Trophoblast cell (in vitro differentiated cells and primary cell): Measurements from ENCODE around the gene EMX1.

ENCODE experiments used
- DNase-seq, 2 donors: peaks; one replicate each; pipeline ENCODE4 v3.0.0-alpha.2; 2016
- H2AFZ ChIP-seq: 2 replicates; pipeline ENCODE4 v1.6.1; 2013; ENCODE audit warnings: low read length, moderate library complexity, mild to moderate bottlenecking; ENCODE audit not compliant: insufficient read depth, poor library complexity
- H2AK5ac ChIP-seq: 2 replicates; pipeline ENCODE4 v1.6.1; 2013; ENCODE audit warnings: mild to moderate bottlenecking, low read length
- H2BK120ac ChIP-seq: 2 replicates; pipeline ENCODE4 v1.6.1; 2013; ENCODE audit warnings: low read length, mild to moderate bottlenecking, moderate library complexity; ENCODE audit not compliant: insufficient read depth, poor library complexity
- H2BK12ac ChIP-seq: 2 replicates; pipeline ENCODE4 v1.6.1; 2013; ENCODE audit warnings: mild to moderate bottlenecking, low read length, moderate library complexity
- H2BK5ac ChIP-seq: 2 replicates; pipeline ENCODE4 v1.6.1; 2013; ENCODE audit warnings: low read length, low read depth, moderate library complexity, mild to moderate bottlenecking; ENCODE audit not compliant: poor library complexity
- H3K14ac ChIP-seq: 2 replicates; pipeline ENCODE4 v1.6.1; 2013; ENCODE audit warnings: mild to moderate bottlenecking, low read length
- H3K18ac ChIP-seq: 2 replicates; pipeline ENCODE4 v1.6.1; 2013; ENCODE audit warnings: mild to moderate bottlenecking, low read length
- H3K23ac ChIP-seq: 2 replicates; pipeline ENCODE4 v1.6.1; 2013; ENCODE audit warnings: low read length
- H3K27ac ChIP-seq: 2 replicates; pipeline ENCODE4 v1.5.1; 2013; ENCODE audit warnings: low read depth, mild to moderate bottlenecking, inconsistent platforms, low read length, moderate library complexity
- H3K27me3 ChIP-seq: 2 replicates; pipeline ENCODE4 v1.6.1; 2013; ENCODE audit warnings: inconsistent platforms, mild to moderate bottlenecking, low read length, moderate library complexity; ENCODE audit not compliant: insufficient read depth
- H3K36me3 ChIP-seq, 2 experiments: 1 replicate in 1 of 2; 2 replicates in 1 of 2; pipeline ENCODE4 v1.6.1; 2013; ENCODE audit warnings: low read length in 2 of 2, mild to moderate bottlenecking in 2 of 2, moderate library complexity in 1 of 2; ENCODE audit not compliant: insufficient read depth in 2 of 2, control insufficient read depth in 1 of 2
- H3K4ac ChIP-seq: 2 replicates; pipeline ENCODE4 v1.6.1; 2013; ENCODE audit warnings: low read depth, mild to moderate bottlenecking, low read length, moderate library complexity
- H3K4me1 ChIP-seq, 2 experiments: 1 replicate in 1 of 2; 2 replicates in 1 of 2; pipeline ENCODE4 v1.6.1; 2013; ENCODE audit warnings: low read length in 2 of 2, mild to moderate bottlenecking in 2 of 2, moderate library complexity in 1 of 2; ENCODE audit not compliant: insufficient read depth in 2 of 2, control insufficient read depth in 1 of 2
- H3K4me2 ChIP-seq: 2 replicates; pipeline ENCODE4 v1.6.1; 2013; ENCODE audit warnings: inconsistent platforms, mild to moderate bottlenecking, low read length, moderate library complexity
- H3K4me3 ChIP-seq: 2 replicates; pipeline ENCODE4 v1.5.1; 2013; ENCODE audit warnings: mild to moderate bottlenecking, low read depth, low read length, inconsistent platforms
- H3K79me1 ChIP-seq: one replicate; pipeline ENCODE4 v1.6.1; 2013; ENCODE audit warnings: low read length
- H3K79me2 ChIP-seq: 2 replicates; pipeline ENCODE4 v1.6.1; 2013; ENCODE audit warnings: low read length, mild to moderate bottlenecking; ENCODE audit not compliant: control insufficient read depth, insufficient read depth, poor library complexity
- H3K9ac ChIP-seq: 2 replicates; pipeline ENCODE4 v1.6.1; 2013; ENCODE audit warnings: mild to moderate bottlenecking, low read length
- H3K9me3 ChIP-seq: 2 replicates; pipeline ENCODE4 v1.6.1; 2013; ENCODE audit warnings: low read depth, mild to moderate bottlenecking, control low read depth, inconsistent platforms, low read length; ENCODE audit not compliant: insufficient read depth
- H4K12ac ChIP-seq: 2 replicates; pipeline ENCODE4 v1.6.1; 2013; ENCODE audit warnings: low read depth, mild to moderate bottlenecking, low read length, moderate library complexity
- H4K8ac ChIP-seq: 2 replicates; pipeline ENCODE4 v1.6.1; 2013; ENCODE audit warnings: low read depth, mild to moderate bottlenecking, low read length, moderate library complexity
- H4K91ac ChIP-seq: one replicate; pipeline ENCODE4 v1.6.1; 2013; ENCODE audit warnings: low read depth, mild to moderate bottlenecking, low read length, moderate library complexity
- WGBS: extraction: QIAGEN DNeasy Blood & Tissue Kit; methylation state at CpG from one replicate; pipeline ENCODE4 v1.1.7; 2013; ENCODE audit warnings: missing lambda C conversion rate; ENCODE audit not compliant: insufficient read length, insufficient coverage; ENCODE audit errors: extremely low coverage; 5-methylcytosine and 5-hydroxymethylcytosine counted together

The EMX1 gene

DNA sequence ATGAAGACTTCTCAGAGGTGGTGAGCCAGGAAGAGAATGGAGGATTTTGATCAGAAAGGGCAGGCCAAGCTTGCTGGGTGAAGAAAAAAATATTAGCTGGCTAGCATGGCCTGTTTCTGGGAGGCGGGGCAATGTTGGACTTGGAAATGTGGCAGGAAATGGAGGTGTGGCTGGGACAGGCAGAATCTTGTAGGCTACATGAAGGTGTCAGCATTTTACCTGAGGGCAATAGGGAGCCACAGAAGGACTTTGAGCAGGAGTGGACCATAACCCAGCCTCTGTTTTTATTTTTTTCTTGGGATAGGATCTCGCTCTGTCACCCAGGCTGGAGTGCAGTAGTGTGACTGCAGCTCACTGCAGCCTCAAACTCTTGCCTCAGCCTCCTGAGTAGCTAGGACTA, 31.7 kb downstream of the EMX1 start:
- no peak overlapping the region for H3K18ac ChIP-seq
- no peak overlapping the region for H3K27ac ChIP-seq
- H4K8ac ChIP-seq = no peak overlapping the region
- H2BK12ac ChIP-seq = no peak overlapping the region
- H3K4ac ChIP-seq = no peak overlapping the region
- no CpG with 5 or more reads among the region's 2 CpGs for WGBS
- H2BK120ac ChIP-seq = no peak overlapping the region
- no peak overlapping the region for H4K91ac ChIP-seq
- H3K9me3 ChIP-seq = peaks cover 2% of the 10 kb centered on the region
- no peak overlapping the region for H3K23ac ChIP-seq
- no peaks in the 10 kb centered on the region for H3K79me2 ChIP-seq
- no peak overlapping the region for H4K12ac ChIP-seq
- peak; percentile 13 to 64 for DNase-seq
- no peak overlapping the region for H3K14ac ChIP-seq
- H3K9ac ChIP-seq = no peak overlapping the region
- H3K4me3 ChIP-seq = no peak overlapping the region
- no peaks in the 10 kb centered on the region for H3K27me3 ChIP-seq
- no peak overlapping the region for H2BK5ac ChIP-seq
- no peak overlapping the region for H2AK5ac ChIP-seq
- peaks cover 0 to 2% of the 10 kb centered on the region in 2 experiments for H3K36me3 ChIP-seq
- H3K4me2 ChIP-seq = no peak overlapping the region
- no peak overlapping the region for H2AFZ ChIP-seq
- H3K79me1 ChIP-seq = no peaks in the 10 kb centered on the region
- H3K4me1 ChIP-seq = peaks cover 11 to 13% of the 10 kb centered on the region in 2 experiments

DNA sequence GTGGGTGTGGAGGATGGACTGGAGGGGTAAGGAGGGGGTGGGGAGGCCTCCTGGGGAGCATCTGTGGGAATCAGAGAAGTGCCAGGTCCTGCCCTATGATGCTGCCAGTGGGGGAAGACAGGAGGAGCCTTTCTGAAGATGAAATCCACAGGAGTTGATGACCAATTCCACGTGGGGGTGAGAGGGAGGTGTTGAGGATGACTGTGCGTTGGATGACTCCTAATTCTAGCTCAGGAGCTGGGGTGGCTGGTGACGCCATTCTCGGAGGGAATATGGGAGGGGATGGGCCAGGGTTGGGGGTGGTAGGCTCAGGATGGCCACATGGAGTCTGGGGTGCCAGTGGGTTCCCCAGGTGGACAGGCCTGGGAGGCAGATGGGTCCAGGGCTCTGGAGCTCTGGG, 32.3 kb downstream of the EMX1 start:
- no peak overlapping the region for H3K4me3 ChIP-seq
- no peak overlapping the region for H2BK12ac ChIP-seq
- H2BK5ac ChIP-seq = no peak overlapping the region
- no peak overlapping the region for H2AK5ac ChIP-seq
- DNase-seq = peak in 1 of 2 donors; percentile 8
- H3K27ac ChIP-seq = no peak overlapping the region
- no peak overlapping the region for H4K91ac ChIP-seq
- H4K8ac ChIP-seq = no peak overlapping the region
- H2AFZ ChIP-seq = no peak overlapping the region
- H3K4me2 ChIP-seq = no peak overlapping the region
- H3K9ac ChIP-seq = no peak overlapping the region
- no peak overlapping the region for H4K12ac ChIP-seq
- H3K27me3 ChIP-seq = no peaks in the 10 kb centered on the region
- no peak overlapping the region for H3K4ac ChIP-seq
- no peaks in the 10 kb centered on the region for H3K79me2 ChIP-seq
- H3K23ac ChIP-seq = no peak overlapping the region
- peaks cover 11 to 19% of the 10 kb centered on the region in 2 experiments for H3K4me1 ChIP-seq
- no peaks in the 10 kb centered on the region for H3K79me1 ChIP-seq
- peaks cover 0 to 2% of the 10 kb centered on the region in 2 experiments for H3K36me3 ChIP-seq
- no peak overlapping the region for H3K18ac ChIP-seq
- no CpG with 5 or more reads among the region's 4 CpGs for WGBS
- no peak overlapping the region for H3K14ac ChIP-seq
- H3K9me3 ChIP-seq = peaks cover 2% of the 10 kb centered on the region
- H2BK120ac ChIP-seq = no peak overlapping the region

DNA sequence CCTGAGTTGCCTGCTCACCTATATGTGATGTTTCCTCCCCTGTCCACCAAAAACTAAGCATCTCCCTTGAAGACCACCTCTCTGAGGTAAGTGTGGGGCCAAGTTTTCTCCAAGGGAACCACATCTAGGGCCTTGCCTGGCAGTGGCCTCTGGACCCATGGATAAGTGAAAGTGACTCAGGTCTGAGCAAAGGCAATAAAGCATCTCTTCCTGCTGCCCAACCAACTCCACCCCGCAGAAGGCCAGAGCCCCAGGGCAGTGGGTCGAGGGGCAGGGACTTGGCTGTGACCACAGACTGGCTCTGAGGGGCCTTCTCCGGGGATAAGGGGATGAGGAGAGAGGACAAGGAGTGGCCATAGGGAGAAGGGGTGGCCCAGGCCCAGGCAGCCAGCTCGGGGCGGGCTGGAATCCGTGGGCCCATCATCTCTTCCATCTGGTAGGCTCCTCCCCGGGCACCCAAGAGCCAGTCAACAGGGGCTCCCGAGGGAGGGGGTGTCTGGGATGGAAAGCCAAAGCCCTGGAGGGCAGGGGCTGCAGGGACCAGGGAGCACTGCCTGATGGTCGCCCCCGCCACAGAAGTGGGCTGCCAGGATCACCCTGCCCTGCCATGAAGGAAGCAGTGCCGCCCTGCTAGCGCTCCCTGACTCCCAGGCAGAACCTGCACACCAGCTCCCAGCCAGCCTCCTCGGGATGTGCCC, 33.4 kb downstream of the EMX1 start:
- Histone ChIP-seq H3K18ac (no peak overlapping the region), H3K4me1 (peaks cover 11 to 19% of the 10 kb centered on the region in 2 experiments), H2BK5ac (no peak overlapping the region), H3K27me3 (no peaks in the 10 kb centered on the region), H3K79me1 (no peaks in the 10 kb centered on the region), H4K8ac (no peak overlapping the region), H3K79me2 (no peaks in the 10 kb centered on the region), H3K23ac (no peak overlapping the region), H4K91ac (no peak overlapping the region), H3K4me2 (no peak overlapping the region), H3K14ac (no peak overlapping the region), H3K9me3 (peaks cover 2% of the 10 kb centered on the region), H4K12ac (no peak overlapping the region), H2BK12ac (peak overlapping the region; percentile 44), H2AFZ (no peak overlapping the region), H3K36me3 (no peaks in the 10 kb centered on the region), H3K9ac (no peak overlapping the region), H2BK120ac (peak overlapping the region; percentile 10), H3K4me3 (no peak overlapping the region), H3K4ac (no peak overlapping the region), H3K27ac (no peak overlapping the region), H2AK5ac (no peak overlapping the region)
- no peak for DNase-seq
- no CpG with 5 or more reads among the region's 13 CpGs for WGBS

DNA sequence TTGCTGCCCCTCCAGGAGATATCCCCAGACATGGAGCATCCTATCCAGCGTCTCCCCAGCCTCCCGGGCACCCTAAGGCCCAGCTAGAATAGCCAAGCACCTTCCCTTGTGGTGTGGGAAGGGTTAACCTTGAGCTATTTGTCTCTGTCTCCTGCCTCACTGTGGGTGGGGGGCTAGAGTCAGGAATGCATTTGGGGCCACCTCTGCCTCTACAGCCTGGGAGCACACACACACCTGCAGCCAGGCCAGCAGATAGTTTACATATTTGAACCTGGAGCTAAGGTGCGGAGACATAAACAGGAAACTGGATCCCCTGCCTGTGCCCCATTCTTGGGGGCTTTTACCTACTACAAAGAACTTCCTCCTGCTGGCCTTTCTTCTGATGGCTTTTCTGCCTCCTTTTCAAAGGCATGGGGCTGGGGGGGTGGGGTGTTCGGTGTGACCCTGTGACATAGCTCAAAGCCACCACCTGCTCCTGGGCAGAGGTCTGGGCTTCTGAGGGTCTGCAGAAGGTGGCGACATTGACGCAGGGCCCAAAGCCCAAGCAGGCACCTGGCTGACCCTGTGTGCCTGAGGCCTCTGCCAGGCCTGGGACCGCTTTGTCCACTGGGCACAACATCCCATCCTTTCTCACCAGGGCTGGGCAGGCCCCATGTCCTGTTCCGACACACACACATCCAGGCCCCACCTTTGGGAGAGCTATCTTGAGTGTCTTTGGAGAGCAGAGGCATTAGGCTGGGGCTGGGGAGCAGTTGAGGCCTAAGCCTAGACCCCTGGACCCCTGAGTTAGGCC, 34.2 kb downstream of the EMX1 start:
- Histone ChIP-seq H3K23ac (no peak overlapping the region), H3K18ac (no peak overlapping the region), H3K36me3 (no peaks in the 10 kb centered on the region), H2BK5ac (no peak overlapping the region), H3K79me1 (no peaks in the 10 kb centered on the region), H2AK5ac (no peak overlapping the region), H3K79me2 (no peaks in the 10 kb centered on the region), H4K12ac (no peak overlapping the region), H2BK120ac (no peak overlapping the region), H3K9me3 (peaks cover 1% of the 10 kb centered on the region), H3K9ac (no peak overlapping the region), H3K27me3 (no peaks in the 10 kb centered on the region), H3K14ac (no peak overlapping the region), H3K27ac (no peak overlapping the region), H2AFZ (no peak overlapping the region), H4K8ac (no peak overlapping the region), H3K4me1 (peaks cover 11 to 19% of the 10 kb centered on the region in 2 experiments), H3K4ac (no peak overlapping the region), H3K4me2 (no peak overlapping the region), H4K91ac (no peak overlapping the region), H3K4me3 (no peak overlapping the region), H2BK12ac (no peak overlapping the region)
- DNase-seq = no peak
- no CpG with 5 or more reads among the region's 8 CpGs for WGBS
